ENCODE results near the gene ETV1.
"Not testable (repeated sequence)": the region's sequence is repeated elsewhere in the genome, so short reads cannot be mapped to it uniquely, and the experiment has no call there.

GRCh38 chr7:13917103-13917502 is 72.4 kb downstream of the ETV1 start:
- not testable (repeated sequence) for TF ChIP-seq CTCF (IDR thresholded peaks at IDR 0.05; ENCODE audit: low read length); EZH2 (optimal IDR thresholded peaks at IDR 0.05; ENCODE audit: low read depth, low read length); EZH2phosphoT487 (IDR thresholded peaks at IDR 0.05; ENCODE audit: low read length)

Data from MM.1S (cell line).